Brain microvascular endothelial cell (primary cell): ENCODE measurements around the gene R3HCC1L.
A peak's percentile ranks its signal among the peaks of the same experiment; 100 is the strongest.

Experiments used
- DNase-seq: peaks from one replicate; pipeline ENCODE4 v3.0.0-alpha.2; 2020
- H3K27ac ChIP-seq: fragments of 250-450 bp; sonication (Bioruptor Pico); 2 replicates; pipeline ENCODE4 v1.5.1; 2020; ENCODE audit warnings: mild to moderate bottlenecking, moderate library complexity
- H3K27me3 ChIP-seq: fragments of 250-450 bp; sonication (Bioruptor Pico); replicated peaks from 2 replicates; pipeline ENCODE4 v1.5.1; 2020; ENCODE audit warnings: mild to moderate bottlenecking
- H3K36me3 ChIP-seq: fragments of 250-450 bp; sonication (Bioruptor Pico); replicated peaks from 2 replicates; pipeline ENCODE4 v1.5.1; 2020; ENCODE audit warnings: mild to moderate bottlenecking
- H3K4me3 ChIP-seq: 2 replicates; pipeline ENCODE4 v1.5.1; 2011; ENCODE audit warnings: low read depth, mild to moderate bottlenecking, control low read depth, low read length, moderate library complexity
- in situ Hi-C: cut with HindIII; loops from 2 replicates; pipeline ENCODE4 v1.10.0; 2017; ENCODE audit warnings: low sequenced_read_pairs, low pct_ligation_motif_present
- TF ChIP-seq, protein P1 (sequence below): IDR thresholded peaks from 2 replicates; pipeline ENCODE4 v1.5.1; 2011; ENCODE audit warnings: low read depth, mild to moderate bottlenecking, moderate library complexity, low read length, control low read depth, inconsistent platforms; ENCODE audit errors: missing control alignments

Gene R3HCC1L

DNA sequence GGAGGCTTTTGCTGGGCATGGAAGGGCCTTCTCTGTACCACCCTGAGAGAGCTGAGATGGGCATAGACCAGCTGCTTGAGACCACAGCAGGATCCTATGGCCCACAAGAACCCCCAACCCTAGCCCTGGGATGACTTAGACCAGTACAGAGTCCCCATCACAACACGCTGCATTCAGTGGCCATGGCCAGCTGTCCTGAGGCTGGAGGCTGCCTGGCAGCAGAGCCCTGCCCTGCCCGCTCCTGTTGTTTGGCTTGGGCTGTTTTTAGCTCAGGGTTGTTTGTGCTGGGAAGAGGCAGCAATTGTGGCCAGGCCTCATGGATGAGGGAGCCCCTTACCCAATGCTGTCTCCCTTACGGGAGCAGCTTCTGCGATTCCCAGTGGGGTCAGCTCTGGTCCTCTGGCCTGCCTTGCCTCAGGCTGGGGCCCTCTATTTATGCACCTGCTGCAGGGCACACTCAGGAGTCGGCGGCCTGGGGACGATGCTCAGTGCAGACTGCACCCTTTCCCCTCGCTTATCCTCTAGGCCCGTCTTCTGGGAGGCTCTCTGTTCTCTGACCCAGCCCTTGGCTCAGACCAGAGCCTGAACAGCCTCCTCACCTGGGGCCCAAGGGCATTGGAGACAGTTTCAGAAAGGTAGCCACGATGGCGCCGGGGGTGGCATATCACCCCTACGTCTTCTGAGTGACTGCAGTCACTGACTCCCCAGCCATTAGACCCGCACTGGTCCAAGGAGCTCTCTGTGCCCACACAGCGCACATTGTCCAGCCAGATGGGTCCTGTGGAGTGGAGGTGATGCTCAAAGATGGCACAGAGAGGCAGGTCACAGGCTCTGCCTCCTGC, 127.2 kb downstream of the R3HCC1L start:
- Histone ChIP-seq H3K36me3 (no peaks in the 10 kb centered on the region), H3K27ac (no peak overlapping the region), H3K4me3 (no peak overlapping the region), H3K27me3 (no peaks in the 10 kb centered on the region)
- TF ChIP-seq, protein P1, sequence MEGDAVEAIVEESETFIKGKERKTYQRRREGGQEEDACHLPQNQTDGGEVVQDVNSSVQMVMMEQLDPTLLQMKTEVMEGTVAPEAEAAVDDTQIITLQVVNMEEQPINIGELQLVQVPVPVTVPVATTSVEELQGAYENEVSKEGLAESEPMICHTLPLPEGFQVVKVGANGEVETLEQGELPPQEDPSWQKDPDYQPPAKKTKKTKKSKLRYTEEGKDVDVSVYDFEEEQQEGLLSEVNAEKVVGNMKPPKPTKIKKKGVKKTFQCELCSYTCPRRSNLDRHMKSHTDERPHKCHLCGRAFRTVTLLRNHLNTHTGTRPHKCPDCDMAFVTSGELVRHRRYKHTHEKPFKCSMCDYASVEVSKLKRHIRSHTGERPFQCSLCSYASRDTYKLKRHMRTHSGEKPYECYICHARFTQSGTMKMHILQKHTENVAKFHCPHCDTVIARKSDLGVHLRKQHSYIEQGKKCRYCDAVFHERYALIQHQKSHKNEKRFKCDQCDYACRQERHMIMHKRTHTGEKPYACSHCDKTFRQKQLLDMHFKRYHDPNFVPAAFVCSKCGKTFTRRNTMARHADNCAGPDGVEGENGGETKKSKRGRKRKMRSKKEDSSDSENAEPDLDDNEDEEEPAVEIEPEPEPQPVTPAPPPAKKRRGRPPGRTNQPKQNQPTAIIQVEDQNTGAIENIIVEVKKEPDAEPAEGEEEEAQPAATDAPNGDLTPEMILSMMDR = no peak
- in situ Hi-C loops = no loop called here
- no peak for DNase-seq

DNA sequence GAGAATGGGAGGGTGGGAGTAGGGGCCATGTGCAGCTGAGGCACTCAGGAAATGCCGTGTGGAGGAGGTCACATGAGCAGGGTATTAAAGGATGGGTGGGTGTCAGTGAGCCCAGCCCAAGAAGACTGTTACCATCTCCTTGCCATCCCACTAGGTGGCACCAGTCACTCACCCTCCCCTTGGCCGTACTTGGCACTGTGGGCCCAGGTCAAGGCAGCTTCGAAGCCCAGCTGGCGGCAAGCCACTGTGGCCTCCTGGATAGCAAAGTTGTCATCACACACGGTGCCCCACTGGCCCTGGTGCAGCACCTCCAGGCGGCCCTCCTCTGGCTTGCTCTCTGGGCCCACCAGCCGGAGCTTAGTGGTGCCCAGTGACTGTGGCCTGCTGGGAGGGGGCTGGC, 128.1 kb downstream of the R3HCC1L start:
- Histone ChIP-seq H3K36me3 (no peaks in the 10 kb centered on the region), H3K27ac (no peak overlapping the region), H3K27me3 (no peaks in the 10 kb centered on the region), H3K4me3 (no peak overlapping the region)
- TF ChIP-seq, protein P1 = peak; percentile 66
- in situ Hi-C loops = no loop called here
- no peak for DNase-seq

DNA sequence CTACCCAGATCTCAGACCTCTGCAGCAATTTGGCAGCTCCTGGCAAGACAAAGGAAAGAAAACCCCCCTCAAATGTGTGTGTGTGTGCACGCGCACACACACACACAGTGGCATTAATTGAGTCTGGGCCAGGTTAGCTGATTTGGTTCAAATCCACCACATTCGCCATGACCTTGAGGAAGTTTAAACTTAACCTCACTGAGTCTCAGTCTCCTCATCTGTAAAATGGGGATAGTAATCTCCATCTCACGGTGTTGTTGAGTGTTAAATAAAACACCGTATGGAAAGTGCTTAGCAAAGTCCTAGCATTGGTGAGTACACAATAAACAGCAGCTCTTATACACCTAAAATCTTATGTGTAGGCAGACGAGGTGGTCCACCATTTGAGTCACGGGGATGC, 128.6 kb downstream of the R3HCC1L start:
- Histone ChIP-seq H3K27me3 (no peaks in the 10 kb centered on the region), H3K27ac (no peak overlapping the region), H3K36me3 (no peaks in the 10 kb centered on the region), H3K4me3 (no peak overlapping the region)
- in situ Hi-C loops = no loop called here
- TF ChIP-seq, protein P1 = no peak
- DNase-seq = no peak

DNA sequence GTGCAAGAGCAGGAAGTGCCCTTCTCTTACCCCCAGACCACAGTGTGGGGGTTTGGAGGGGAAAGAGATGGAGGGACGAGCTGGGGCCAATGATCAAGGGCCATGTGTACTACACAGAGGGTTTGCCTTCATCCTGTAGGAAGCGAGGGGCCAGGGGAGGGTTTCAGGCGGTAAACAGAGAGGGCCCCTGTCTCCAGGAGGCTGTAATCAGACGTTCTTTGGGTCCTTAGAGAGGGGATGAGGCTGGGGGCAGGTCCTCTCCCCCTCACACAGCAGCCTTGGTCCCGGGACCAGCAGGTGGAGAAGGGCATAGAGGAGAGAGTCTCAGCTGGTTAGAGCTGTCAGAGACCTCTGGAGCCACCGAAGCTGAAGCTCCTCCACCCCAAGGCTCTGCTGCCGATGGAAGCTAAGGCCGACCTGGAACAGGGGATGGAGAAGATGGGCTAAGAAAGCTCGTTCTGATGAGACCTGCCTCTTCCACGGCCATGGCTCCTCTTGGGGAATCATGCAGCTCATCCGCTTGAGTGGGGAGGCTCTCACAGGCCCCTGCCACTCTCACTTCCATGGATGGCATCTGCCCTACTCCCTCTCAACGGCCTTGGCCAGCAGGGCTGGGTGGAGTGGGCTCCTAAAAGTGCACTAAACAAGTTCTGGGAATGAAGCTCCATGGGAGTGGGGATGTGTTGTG, 130.1 kb downstream of the R3HCC1L start:
- H3K36me3 ChIP-seq = no peaks in the 10 kb centered on the region
- TF ChIP-seq, protein P1 = no peak
- H3K27ac ChIP-seq = no peak overlapping the region
- in situ Hi-C loops = no loop called here
- DNase-seq = no peak
- no peak overlapping the region for H3K4me3 ChIP-seq
- H3K27me3 ChIP-seq = no peaks in the 10 kb centered on the region

DNA sequence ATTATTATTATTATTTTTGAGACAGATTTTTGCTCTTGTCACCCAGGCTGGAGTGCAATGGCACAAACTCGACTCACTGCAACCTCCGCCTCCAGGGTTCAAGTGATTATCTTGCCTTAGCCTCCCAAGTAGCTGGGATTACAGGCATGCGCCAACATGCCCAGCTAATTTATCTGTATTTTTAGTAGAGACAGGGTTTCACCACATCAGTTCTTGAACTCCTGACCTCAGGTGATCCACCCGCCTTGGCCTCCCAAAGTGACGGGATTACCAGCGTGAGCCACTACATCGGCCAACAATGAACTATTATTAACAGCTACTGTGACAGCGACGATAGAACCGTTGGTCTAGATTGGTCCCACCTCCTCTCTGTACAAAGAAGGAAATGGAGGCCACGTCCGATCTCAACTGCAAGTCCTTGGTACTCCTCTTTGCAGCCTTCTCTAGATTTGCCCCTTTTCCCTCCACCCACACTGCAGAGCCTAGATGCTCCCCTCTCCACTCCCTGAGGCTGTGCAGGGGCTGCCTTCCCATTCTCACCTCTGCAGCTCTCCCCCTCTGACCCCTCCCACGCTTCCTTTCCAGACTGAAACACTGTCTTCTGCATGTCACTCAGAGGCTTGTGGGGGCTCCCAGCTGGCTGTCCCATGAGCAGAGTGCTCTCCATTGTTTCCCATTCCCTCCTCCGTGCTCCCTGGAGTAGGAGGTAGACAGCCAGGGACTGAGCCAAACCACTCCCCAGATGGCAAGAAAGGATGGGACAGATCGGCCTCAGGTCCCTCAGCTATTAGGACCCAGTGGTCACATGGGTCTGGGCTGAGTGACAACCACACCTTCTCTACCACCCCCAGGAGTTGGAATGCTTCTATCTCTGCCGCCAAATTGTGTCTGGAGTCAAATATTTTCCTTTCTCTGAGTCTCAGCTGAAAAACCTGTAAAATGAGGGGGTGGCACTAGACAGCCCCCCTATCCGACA, 131.2 kb downstream of the R3HCC1L start:
- TF ChIP-seq, protein P1 = no peak
- Histone ChIP-seq H3K27me3 (no peaks in the 10 kb centered on the region), H3K27ac (no peak overlapping the region), H3K36me3 (no peaks in the 10 kb centered on the region), H3K4me3 (no peak overlapping the region)
- DNase-seq = no peak
- in situ Hi-C loops = no loop called here
